ENCODE data around the gene MITF. TPM values are rescaled to one million over a fixed set of nuclear protein-coding genes. Genes with fewer than 3 reads are reported as not detected.

The MITF gene
- total and polyA plus RNA-seq, 12 donors = 15.1 to 101 (median 81.7) TPM

DNA sequence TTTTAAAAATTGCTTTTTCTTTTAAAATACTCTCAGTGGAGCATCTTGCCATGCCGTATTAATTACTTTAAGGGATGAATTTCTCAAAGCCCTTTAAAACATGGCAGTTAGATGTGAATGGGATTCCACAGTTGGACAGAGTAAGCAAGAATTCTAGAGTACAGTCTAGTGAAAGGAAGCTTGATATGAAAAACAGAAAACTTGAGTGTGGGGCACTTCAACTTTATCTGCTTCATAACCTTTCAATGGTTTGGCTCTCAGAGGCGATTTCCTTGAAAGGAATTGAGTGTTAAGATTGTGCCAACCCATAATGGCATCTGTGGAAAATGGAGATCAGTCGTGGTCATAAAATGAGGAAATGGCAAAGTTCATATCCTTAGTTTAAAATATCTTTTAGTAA, 132.6 kb downstream of the MITF start:
- Histone ChIP-seq H3K4me1 (peaks cover 0 to 53% (median 4%) of the 10 kb centered on the region in 9 donors), H3K36me3 (no peaks in the 10 kb centered on the region), H3K27me3 (no peaks in the 10 kb centered on the region), H3K9me3 (no peaks in the 10 kb centered on the region), H3K27ac (peak overlapping the region in 6 of 10 donors; percentile 14 to 83 (median 54)), H3K4me3 (no peak overlapping the region)
- WGBS, 2 donors = 38 to 51% methylated on average over 3 of the region's 3 CpGs
- intact Hi-C loops (cut with DNase I) = loop anchor here in 1 of 10 donors (10.0 kb wide), 1 partner anchor 53 kb away; no protein-coding TSS in a partner anchor
- ATAC-seq (peak in 4 of 8 donors; percentile 25 to 54 (median 34)), DNase-seq (no peak)
- no peak for TF ChIP-seq CTCF (IDR thresholded peaks at IDR 0.05)

DNA sequence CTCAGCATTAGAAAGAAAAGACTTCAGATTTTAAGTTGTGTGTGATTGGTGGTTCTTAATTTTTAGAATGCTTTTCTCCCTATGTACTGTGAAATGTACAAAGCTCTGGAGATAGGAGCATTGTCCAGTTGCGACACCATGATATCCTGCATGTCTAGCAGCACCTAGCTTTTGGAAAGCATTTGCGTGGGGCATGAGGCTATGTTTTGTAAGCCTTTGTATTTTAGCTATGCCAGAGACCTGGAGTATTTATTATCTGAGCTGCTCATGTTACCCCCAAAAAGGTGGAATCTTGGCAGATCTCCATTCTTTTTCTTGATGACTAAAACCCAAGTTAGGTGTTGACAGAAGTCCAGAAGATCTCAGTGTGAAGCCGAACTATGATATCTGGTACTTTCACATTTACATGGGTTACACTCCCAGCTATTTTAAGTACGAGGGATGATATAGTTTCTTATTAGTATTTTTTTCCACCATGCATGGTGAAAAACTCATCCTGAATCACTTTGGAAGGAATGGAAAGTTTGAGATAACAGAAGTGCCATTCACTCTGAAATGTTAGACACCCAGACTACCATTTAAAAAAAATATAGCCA, 133.6 kb downstream of the MITF start:
- DNase-seq (no peak), ATAC-seq (peak; percentile 32 to 87 (median 78))
- no peaks in the 10 kb centered on the region for H3K36me3 ChIP-seq
- H3K27ac ChIP-seq = peak overlapping the region in 7 of 10 donors; percentile 14 to 83 (median 67)
- H3K4me1 ChIP-seq = peaks cover 0 to 54% (median 7%) of the 10 kb centered on the region in 9 donors
- intact Hi-C loops (cut with DNase I) = loop anchor here in 1 of 10 donors (10.0 kb wide), 1 partner anchor 52 kb away; no protein-coding TSS in a partner anchor
- H3K9me3 ChIP-seq = no peaks in the 10 kb centered on the region
- no peak for TF ChIP-seq CTCF (IDR thresholded peaks at IDR 0.05)
- H3K27me3 ChIP-seq = no peaks in the 10 kb centered on the region
- 42 to 56% methylated on average over 4 of the region's 4 CpGs for WGBS, 2 donors
- H3K4me3 ChIP-seq = no peak overlapping the region

DNA sequence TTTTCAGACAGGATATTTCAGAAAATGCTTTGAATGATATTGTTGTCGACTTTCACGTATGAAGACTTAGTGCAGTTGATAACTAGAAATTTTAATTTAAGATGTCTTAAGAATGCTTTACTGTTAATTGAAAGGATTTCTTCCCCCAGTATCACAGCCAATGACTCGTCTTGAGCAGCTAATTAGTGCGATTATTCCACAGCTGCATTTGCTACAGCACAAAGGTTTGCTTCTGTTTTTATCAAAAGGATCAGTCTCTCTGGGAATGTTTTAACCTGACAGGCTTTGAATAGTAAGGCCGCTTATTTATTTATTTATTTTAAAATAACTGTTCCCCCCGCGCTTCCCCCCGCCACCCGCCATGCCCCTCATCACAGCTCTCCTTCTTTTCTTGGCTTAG, 136.8 kb downstream of the MITF start:
- H3K9me3 ChIP-seq = no peaks in the 10 kb centered on the region
- ATAC-seq (no peak), DNase-seq (no peak)
- H3K27ac ChIP-seq = no peak overlapping the region
- WGBS, 2 donors = 86 to 87% methylated on average over 9 of the region's 9 CpGs
- peaks cover 0 to 56% (median 10%) of the 10 kb centered on the region in 9 donors for H3K4me1 ChIP-seq
- peaks cover 0 to 3% (median 0%) of the 10 kb centered on the region in 9 donors for H3K36me3 ChIP-seq
- no peaks in the 10 kb centered on the region for H3K27me3 ChIP-seq
- no peak overlapping the region for H3K4me3 ChIP-seq
- intact Hi-C loops (cut with DNase I) = loop anchor here in 1 of 10 donors (10.0 kb wide), 1 partner anchor 49 kb away; no protein-coding TSS in a partner anchor
- no peak for TF ChIP-seq CTCF (IDR thresholded peaks at IDR 0.05)

- DNase-seq (no peak), ATAC-seq (peak in 3 of 8 donors; percentile 42 to 66 (median 59))
- WGBS, 2 donors = 55 to 80% methylated on average over 3 of the region's 3 CpGs
- peaks cover 0 to 43% (median 10%) of the 10 kb centered on the region in 9 donors for H3K4me1 ChIP-seq
- intact Hi-C loops (cut with DNase I) = loop anchor here in 1 of 10 donors (10.0 kb wide), 1 partner anchor 47 kb away; no protein-coding TSS in a partner anchor
- H3K9me3 ChIP-seq = no peaks in the 10 kb centered on the region
- H3K27ac ChIP-seq = peak overlapping the region in 4 of 10 donors; percentile 22 to 42 (median 39)
- H3K36me3 ChIP-seq = peaks cover 0 to 3% (median 0%) of the 10 kb centered on the region in 9 donors
- no peak overlapping the region for H3K4me3 ChIP-seq
- no peak for TF ChIP-seq CTCF (IDR thresholded peaks at IDR 0.05)
- no peaks in the 10 kb centered on the region for H3K27me3 ChIP-seq
These were observed 139.0 kb downstream of the MITF start for GRCh38 chr3:69878254-69878653.
